ENCODE data around the gene ALG8. TPM values are rescaled to one million over a fixed set of nuclear protein-coding genes. Genes with fewer than 3 reads are reported as not detected.

Gene ALG8
- total and polyA plus RNA-seq, 2 donors from 2014 or later, result 34.1 to 49.7 TPM

- Histone ChIP-seq H3K4me1 (ENCODE audit: control insufficient read depth in 2 of 3, insufficient read depth in 2 of 3, low read depth in 1 of 3, low read length in 3 of 3) (peaks cover 0 to 2% (median 1%) of the 10 kb centered on the region in 3 donors), H3K36me3 (ENCODE audit: control insufficient read depth in 2 of 3, insufficient read depth in 3 of 3, low read length in 3 of 3) (no peaks in the 10 kb centered on the region), H3K9ac (ENCODE audit: low read length in 3 of 3) (no peak overlapping the region), H3K27me3 (ENCODE audit: control insufficient read depth, insufficient read depth, low read length) (no peaks in the 10 kb centered on the region), H3K27ac (ENCODE audit: low read depth in 2 of 2, low read length in 2 of 2) (no peak overlapping the region), H3K9me3 (ENCODE audit: control insufficient read depth in 2 of 3, insufficient read depth in 1 of 3, low read length in 3 of 3) (no peaks in the 10 kb centered on the region), H3K4me3 (ENCODE audit: low read length in 3 of 3) (no peak overlapping the region)
- intact Hi-C loops (cut with DNase I), result no loop called here
- TF ChIP-seq CTCF (IDR thresholded peaks at IDR 0.05; ENCODE audit: borderline replicate concordance, extremely low read depth, insufficient read depth), result no peak
- FAIRE-seq (no peak), DNase-seq (no peak)
Measured at GRCh38 chr11:78056093-78056492, 83.3 kb downstream of the ALG8 start.

GRCh38 chr11:78054971-78055370 is 84.5 kb downstream of the ALG8 start:
- FAIRE-seq (no peak), DNase-seq (no peak)
- Histone ChIP-seq H3K4me1 (ENCODE audit: control insufficient read depth in 2 of 3, insufficient read depth in 2 of 3, low read depth in 1 of 3, low read length in 3 of 3) (no peaks in the 10 kb centered on the region), H3K9ac (ENCODE audit: low read length in 3 of 3) (no peak overlapping the region), H3K36me3 (ENCODE audit: control insufficient read depth in 2 of 3, insufficient read depth in 3 of 3, low read length in 3 of 3) (no peaks in the 10 kb centered on the region), H3K9me3 (ENCODE audit: control insufficient read depth in 2 of 3, insufficient read depth in 1 of 3, low read length in 3 of 3) (no peaks in the 10 kb centered on the region), H3K27me3 (ENCODE audit: control insufficient read depth, insufficient read depth, low read length) (no peaks in the 10 kb centered on the region), H3K4me3 (ENCODE audit: low read length in 3 of 3) (no peak overlapping the region), H3K27ac (ENCODE audit: low read depth in 2 of 2, low read length in 2 of 2) (no peak overlapping the region)
- intact Hi-C loops (cut with DNase I), result no loop called here
- TF ChIP-seq CTCF (IDR thresholded peaks at IDR 0.05; ENCODE audit: borderline replicate concordance, extremely low read depth, insufficient read depth), result no peak

GRCh38 chr11:78050964-78051831 is 88.2 kb downstream of the ALG8 start:
- FAIRE-seq, result no peak
- intact Hi-C loops (cut with DNase I), result no loop called here
- H3K4me1 ChIP-seq (ENCODE audit: control insufficient read depth in 2 of 3, insufficient read depth in 2 of 3, low read depth in 1 of 3, low read length in 3 of 3), result peaks cover 0 to 2% (median 0%) of the 10 kb centered on the region in 3 donors
- no peak overlapping the region for H3K27ac ChIP-seq (ENCODE audit: low read depth in 2 of 2, low read length in 2 of 2)
- no peak overlapping the region for H3K9ac ChIP-seq (ENCODE audit: low read length in 3 of 3)
- TF ChIP-seq CTCF (IDR thresholded peaks at IDR 0.05; ENCODE audit: borderline replicate concordance, extremely low read depth, insufficient read depth), result no peak
- H3K36me3 ChIP-seq (ENCODE audit: control insufficient read depth in 2 of 3, insufficient read depth in 3 of 3, low read length in 3 of 3), result no peaks in the 10 kb centered on the region
- H3K9me3 ChIP-seq (ENCODE audit: control insufficient read depth in 2 of 3, insufficient read depth in 1 of 3, low read length in 3 of 3), result no peaks in the 10 kb centered on the region
- H3K27me3 ChIP-seq (ENCODE audit: control insufficient read depth, insufficient read depth, low read length), result no peaks in the 10 kb centered on the region
- no peak overlapping the region for H3K4me3 ChIP-seq (ENCODE audit: low read length in 3 of 3)
- no peak for DNase-seq

Other genes with a start within 250 kb of the ALG8 start
- gene INTS4, start 145.0 kb downstream of the ALG8 start, total RNA-seq, result 34.6 TPM
- 16.7 TPM for gene INTS4, start 145.0 kb downstream of the ALG8 start, polyA plus RNA-seq (ENCODE audit: insufficient read depth, low read depth, low replicate concordance)
- 13.7 TPM for gene KCTD14, start 116.3 kb downstream of the ALG8 start, total RNA-seq
- gene KCTD14, start 116.3 kb downstream of the ALG8 start, polyA plus RNA-seq (ENCODE audit: insufficient read depth, low read depth, low replicate concordance), result 14.8 TPM
- gene THRSP, start 75.8 kb downstream of the ALG8 start, total RNA-seq, result not detected
- 6.4 TPM for gene THRSP, start 75.8 kb downstream of the ALG8 start, polyA plus RNA-seq (ENCODE audit: insufficient read depth, low read depth, low replicate concordance)
- 166 TPM for gene NDUFC2, start 59.8 kb downstream of the ALG8 start, total RNA-seq
- gene NDUFC2, start 59.8 kb downstream of the ALG8 start, polyA plus RNA-seq (ENCODE audit: insufficient read depth, low read depth, low replicate concordance), result 457 TPM
- gene KCTD21, start 49.0 kb upstream of the ALG8 start, total RNA-seq, result 7.9 TPM
- 6.0 TPM for gene KCTD21, start 49.0 kb upstream of the ALG8 start, polyA plus RNA-seq (ENCODE audit: insufficient read depth, low read depth, low replicate concordance)
- 7.7 TPM for gene USP35, start 49.3 kb upstream of the ALG8 start, total RNA-seq
- gene USP35, start 49.3 kb upstream of the ALG8 start, polyA plus RNA-seq (ENCODE audit: insufficient read depth, low read depth, low replicate concordance), result 4.0 TPM